Heart left ventricle (tissue), 13 donors: ENCODE results near the gene TNRC6C.

ENCODE experiments used
- CTCF ChIP-seq, 12 donors: fragments of 200-600 bp; sonication (generic) in 4 of 12; IDR thresholded peaks; one replicate each; pipeline versions ENCODE4 v1.5.0 to v1.8.0; 2018 to 2022; ENCODE audit warnings: antibody characterized with exemption in 12 of 12, mild to moderate bottlenecking in 5 of 12
- POLR2A ChIP-seq, 2 donors: fragments of 450-650 bp; IDR thresholded peaks; one replicate each; pipeline ENCODE4 v1.6.1; 2017; ENCODE audit warnings: antibody characterized with exemption in 2 of 2, mild to moderate bottlenecking in 2 of 2, moderate library complexity in 2 of 2
- donor health status: ischemic (EF 13 %, LVEDD 7.1; RV severe dilation, severe dysfunction).
- donor health status: DM: no; HTN: yes; CAD: no.
- donor health status: DM: no; HTN: no; CAD: no.
- donor health status: ischemic (EF 25% LVEDD 6.9; RV normal size, moderate dysfunction).
- donor health status: ischemic (EF 25% LVEDD 5.7; RV mildly dilated, moderate dysfunction).
- donor health status: ischemic (EF 35%, LVEDD 5.7; RV mildly dilated, moderate dysfunction).
- donor health status: nonischemic (EF 11% LVEDD 7.7; RV severe dilation, severe dysfunction).
- donor health status: DM: yes; HTN: yes; CAD: no.
- donor health status: PGD.
- donor health status: ischemic (EF 29% LVEDD 5.4; RV normal size, mild dysfunction).
- donor health status: nonischemic (EF 23%, LVEDD 6.1; RV moderate dilation, normal function).

GRCh38 chr17:78101112-78101511 lies 142.6 kb downstream of the TNRC6C start:
- TF ChIP-seq CTCF (IDR thresholded peaks at IDR 0.05) = no peak
- no peak for TF ChIP-seq POLR2A (IDR thresholded peaks at IDR 0.05)
